HG03432 (cell line): ENCODE measurements around the gene HEATR3.

ENCODE experiments used
- ATAC-seq: cut with Tn5 transposase; IDR thresholded peaks from one replicate; pipeline ENCODE4 v1.9.1; 2021; ENCODE audit warnings: mild to moderate bottlenecking, moderate library complexity; ENCODE audit not compliant: unreplicated experiment

HEATR3 gene

DNA sequence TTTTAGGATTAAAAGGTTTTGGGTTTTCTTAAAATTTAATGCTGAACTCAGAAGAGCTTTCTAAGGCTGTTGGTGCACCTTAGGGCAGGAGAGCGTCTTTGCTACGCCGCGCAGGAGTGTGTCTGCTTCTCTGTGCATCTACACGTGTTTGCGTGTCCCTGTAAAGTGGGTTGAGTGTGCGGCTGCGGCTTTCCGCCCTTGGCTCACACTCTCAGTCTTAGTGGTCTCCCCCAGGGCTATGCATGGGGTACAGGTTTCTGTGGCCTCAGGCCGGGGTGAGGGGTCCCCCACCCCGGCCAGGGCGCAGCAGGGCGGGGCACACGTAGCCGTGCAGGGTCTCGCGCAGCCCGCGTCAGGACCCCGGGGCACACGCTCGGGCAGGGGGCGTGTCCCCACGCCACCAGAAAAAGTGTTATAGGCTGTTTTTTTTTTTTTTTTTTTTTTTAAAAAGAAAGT is 86.6 kb downstream of the HEATR3 start:
- ATAC-seq, result peak; percentile 65

DNA sequence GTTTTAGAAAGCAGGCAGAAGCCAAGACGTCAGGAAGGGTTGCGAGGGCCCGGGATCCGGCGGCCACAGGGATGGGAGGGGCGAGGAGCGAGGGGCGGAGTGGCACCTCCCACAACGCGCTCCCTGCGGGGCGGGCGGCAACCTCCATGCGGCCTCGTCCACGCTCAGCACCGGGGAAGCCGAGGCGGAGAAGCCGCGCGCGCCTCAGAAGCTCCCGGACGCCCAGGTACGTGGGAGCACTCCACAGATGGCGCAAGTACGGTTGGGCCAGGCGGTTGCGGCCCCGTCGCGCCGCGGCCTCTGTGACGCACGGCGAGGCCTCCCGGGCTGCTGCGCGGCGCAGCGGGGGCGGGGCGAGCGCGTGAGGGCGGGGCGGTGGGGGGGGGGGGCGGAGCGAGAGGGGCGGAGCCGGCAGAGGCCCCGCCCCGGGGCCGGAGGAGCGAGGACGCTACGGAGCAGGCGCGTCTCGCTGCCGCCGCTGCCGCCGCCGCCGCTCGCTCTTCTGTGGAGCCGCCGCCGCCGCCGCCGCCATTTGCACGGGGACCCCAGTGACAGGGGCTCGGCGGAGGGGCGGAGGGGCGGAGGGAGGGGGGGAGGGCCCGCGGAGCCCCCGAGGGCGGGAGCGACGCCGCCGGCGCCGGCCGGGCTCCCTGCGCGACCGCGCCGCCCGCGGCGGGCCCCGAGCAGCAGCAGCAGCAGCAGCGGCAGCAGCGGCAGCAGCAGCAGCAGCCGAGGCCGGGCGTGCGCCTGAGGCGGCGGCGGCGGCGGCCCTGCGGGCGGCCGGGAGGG is 87.2 kb downstream of the HEATR3 start, which contains the start of gene TENT4B:
Gene TENT4B, plus strand, starts transcription at position 500 of the 789 bp plus-strand sequence. CDS start 316 bp downstream, outside the sequence.
- peak; percentile 84 for ATAC-seq

DNA sequence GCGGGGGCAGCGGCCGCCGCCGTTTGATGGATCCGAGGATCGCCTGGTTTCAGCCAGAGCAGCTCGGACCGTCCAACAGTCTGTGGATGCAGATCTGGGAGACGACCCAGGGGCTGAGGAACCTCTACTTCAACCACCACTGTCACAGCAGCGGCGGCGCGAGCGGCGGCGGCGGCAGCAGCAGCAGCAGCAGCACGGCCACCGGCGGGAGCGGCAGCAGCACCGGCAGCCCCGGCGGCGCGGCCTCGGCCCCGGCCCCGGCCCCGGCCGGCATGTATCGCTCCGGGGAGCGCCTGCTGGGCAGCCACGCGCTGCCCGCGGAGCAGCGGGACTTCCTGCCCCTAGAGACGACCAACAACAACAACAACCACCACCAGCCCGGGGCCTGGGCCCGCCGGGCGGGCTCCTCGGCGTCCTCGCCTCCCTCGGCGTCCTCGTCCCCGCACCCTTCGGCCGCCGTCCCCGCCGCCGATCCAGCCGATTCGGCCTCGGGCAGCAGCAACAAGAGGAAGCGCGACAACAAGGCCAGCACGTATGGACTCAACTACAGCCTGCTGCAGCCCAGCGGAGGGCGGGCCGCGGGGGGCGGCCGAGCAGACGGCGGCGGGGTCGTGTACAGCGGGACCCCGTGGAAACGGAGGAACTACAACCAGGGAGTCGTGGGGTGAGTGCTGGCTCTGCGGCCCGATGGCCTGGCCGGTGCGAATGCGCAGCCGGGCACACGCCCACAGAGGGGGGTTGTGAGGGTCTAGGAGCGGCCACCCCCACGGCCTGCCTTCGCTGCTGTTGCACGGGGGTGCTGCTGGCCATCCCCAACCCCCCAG is 88.0 kb downstream of the HEATR3 start:
- peak; percentile 14 for ATAC-seq

DNA sequence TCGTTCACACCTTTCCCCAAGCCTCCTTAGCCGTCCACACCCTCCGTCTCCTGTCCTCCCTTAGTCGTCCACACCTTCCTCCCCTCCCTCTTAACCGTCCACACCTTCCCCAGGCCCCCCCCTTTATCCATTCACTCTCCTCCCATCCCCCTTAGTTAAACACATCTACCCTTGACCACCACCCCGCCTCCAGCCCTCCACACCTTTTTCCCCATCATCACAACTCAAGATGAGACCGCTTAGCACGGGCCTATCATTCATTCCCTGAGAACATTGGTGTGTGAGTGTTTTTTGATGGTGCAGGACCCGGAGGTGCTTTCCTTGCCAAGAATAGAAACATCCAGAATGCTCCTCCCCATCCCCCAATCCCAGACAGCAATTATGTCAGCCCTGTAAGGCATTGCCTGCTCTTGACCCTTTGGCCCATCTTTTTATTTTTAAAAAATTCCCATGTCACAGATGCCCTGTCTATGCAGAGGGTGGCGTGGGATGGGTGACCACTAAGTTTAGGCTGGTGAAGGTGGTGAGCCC is 88.7 kb downstream of the HEATR3 start:
- ATAC-seq, result no peak

DNA sequence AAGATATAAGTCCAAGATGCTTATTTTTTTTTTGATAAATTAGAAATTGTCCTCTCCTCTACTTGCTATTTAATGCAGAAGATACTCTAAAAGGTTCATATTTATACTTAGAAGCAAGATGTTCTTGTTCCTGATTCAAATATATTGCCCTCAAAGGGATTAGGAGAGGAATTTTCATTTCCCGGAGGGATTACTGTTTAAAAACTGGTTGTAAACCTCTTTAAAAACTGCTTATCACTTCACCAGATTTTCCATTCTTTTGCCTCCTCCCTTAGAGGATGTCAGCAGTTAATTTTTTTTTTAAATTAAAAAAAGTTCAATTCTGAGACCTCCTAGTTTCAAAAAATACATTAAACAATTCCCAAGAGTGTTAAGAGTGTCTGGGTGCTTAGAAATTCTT is 90.2 kb downstream of the HEATR3 start:
- ATAC-seq, result no peak
